Thyroid gland (tissue), 4 donors: ENCODE data around the gene NBEAL2. TPM values are rescaled to one million over a fixed set of nuclear protein-coding genes. Genes with fewer than 3 reads are reported as not detected.

ENCODE experiments used
- DNase-seq, 2 donors: peaks; one replicate each; pipeline ENCODE4 v3.0.0-alpha.2; 2019
- H3K27ac ChIP-seq, 3 donors: fragments of 200-600 bp; sonication (generic); 1 replicate in 2 of 3; 2 replicates in 1 of 3; pipeline ENCODE4 v1.5.1; 2016 to 2019; ENCODE audit warnings: mild to moderate bottlenecking in 1 of 3, moderate library complexity in 1 of 3
- H3K27me3 ChIP-seq: fragments of 200-600 bp; sonication (generic); one replicate; pipeline ENCODE4 v1.5.1; 2019
- H3K36me3 ChIP-seq, 2 donors: fragments of 200-600 bp; sonication (generic); one replicate each; pipeline ENCODE4 v1.5.1; 2016 to 2019
- H3K4me1 ChIP-seq, 2 donors: fragments of 200-600 bp; sonication (generic); one replicate each; pipeline ENCODE4 v1.5.1; 2017 to 2019
- H3K4me3 ChIP-seq, 3 donors: fragments of 200-600 bp; sonication (generic); replicated peaks in 1 of 3; 1 replicate in 2 of 3; 2 replicates in 1 of 3; pipeline ENCODE4 v1.5.1; 2016; ENCODE audit warnings: mild to moderate bottlenecking in 1 of 3
- H3K9me3 ChIP-seq: fragments of 200-600 bp; sonication (generic); one replicate; pipeline ENCODE4 v1.5.1; 2017
- POLR2A ChIP-seq, 2 donors: fragments of 450-650 bp; IDR thresholded peaks; one replicate each; pipeline ENCODE4 v1.6.1; 2017; ENCODE audit warnings: antibody characterized with exemption in 2 of 2, mild to moderate bottlenecking in 2 of 2, moderate library complexity in 1 of 2
- WGBS, 2 donors: methylation state at CpG; one replicate each; pipeline ENCODE4 v1.1.5; 2017; 5-methylcytosine and 5-hydroxymethylcytosine counted together
- intact Hi-C: fragments of 100-400 bp; cut with DNase I; formaldehyde crosslinking; loops from one replicate; pipeline ENCODE4 v1.15.1; 2023
- total RNA-seq, 4 donors: library from RNA; depleted of rRNA; stranded (reverse); fragments of >200 nt; gene quantifications; one replicate each; pipeline ENCODE4 v1.2.3, GENCODE V29; 2016
- TF ChIP-seq, protein P1 (sequence below), 6 experiments: fragments of 200-600 bp in 3 of 6; fragments of 450-650 bp in 3 of 6; sonication (generic) in 3 of 6; IDR thresholded peaks; one replicate each; pipeline ENCODE4 v1.5.1; 2016 to 2019; ENCODE audit warnings: antibody characterized with exemption in 6 of 6, mild to moderate bottlenecking in 2 of 6, inconsistent platforms in 1 of 6, moderate library complexity in 1 of 6

Gene NBEAL2
- total RNA-seq, 4 donors from 2014 or later = 19.4 to 38.6 (median 27.5) TPM

GRCh38 chr3:47007001-47007400 is 27.5 kb downstream of the NBEAL2 start:
- H3K27me3 ChIP-seq = no peaks in the 10 kb centered on the region
- intact Hi-C loops = no loop called here
- peaks cover 10% of the 10 kb centered on the region in 2 donors for H3K4me1 ChIP-seq
- no peak overlapping the region for H3K4me3 ChIP-seq
- DNase-seq = no peak
- H3K36me3 ChIP-seq = peaks cover 6% of the 10 kb centered on the region in 2 donors
- no peak overlapping the region for H3K27ac ChIP-seq
- no peaks in the 10 kb centered on the region for H3K9me3 ChIP-seq
- TF ChIP-seq, protein P1, sequence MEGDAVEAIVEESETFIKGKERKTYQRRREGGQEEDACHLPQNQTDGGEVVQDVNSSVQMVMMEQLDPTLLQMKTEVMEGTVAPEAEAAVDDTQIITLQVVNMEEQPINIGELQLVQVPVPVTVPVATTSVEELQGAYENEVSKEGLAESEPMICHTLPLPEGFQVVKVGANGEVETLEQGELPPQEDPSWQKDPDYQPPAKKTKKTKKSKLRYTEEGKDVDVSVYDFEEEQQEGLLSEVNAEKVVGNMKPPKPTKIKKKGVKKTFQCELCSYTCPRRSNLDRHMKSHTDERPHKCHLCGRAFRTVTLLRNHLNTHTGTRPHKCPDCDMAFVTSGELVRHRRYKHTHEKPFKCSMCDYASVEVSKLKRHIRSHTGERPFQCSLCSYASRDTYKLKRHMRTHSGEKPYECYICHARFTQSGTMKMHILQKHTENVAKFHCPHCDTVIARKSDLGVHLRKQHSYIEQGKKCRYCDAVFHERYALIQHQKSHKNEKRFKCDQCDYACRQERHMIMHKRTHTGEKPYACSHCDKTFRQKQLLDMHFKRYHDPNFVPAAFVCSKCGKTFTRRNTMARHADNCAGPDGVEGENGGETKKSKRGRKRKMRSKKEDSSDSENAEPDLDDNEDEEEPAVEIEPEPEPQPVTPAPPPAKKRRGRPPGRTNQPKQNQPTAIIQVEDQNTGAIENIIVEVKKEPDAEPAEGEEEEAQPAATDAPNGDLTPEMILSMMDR (IDR thresholded peaks at IDR 0.05) = no peak
- no peak for TF ChIP-seq POLR2A (IDR thresholded peaks at IDR 0.05)
- 96 to 100% methylated on average over 1 to 3 of the region's 3 CpGs for WGBS, 2 donors

- intact Hi-C loops = no loop called here
- H3K4me1 ChIP-seq = peaks cover 10% of the 10 kb centered on the region in 2 donors
- no peak for DNase-seq
- H3K4me3 ChIP-seq = no peak overlapping the region
- no peak for TF ChIP-seq POLR2A (IDR thresholded peaks at IDR 0.05)
- TF ChIP-seq, protein P1 (IDR thresholded peaks at IDR 0.05) = no peak
- 91 to 95% methylated on average over 9 to 12 of the region's 16 CpGs for WGBS, 2 donors
- no peaks in the 10 kb centered on the region for H3K9me3 ChIP-seq
- no peak overlapping the region for H3K27ac ChIP-seq
- no peaks in the 10 kb centered on the region for H3K27me3 ChIP-seq
- peaks cover under 1 to 6% of the 10 kb centered on the region in 2 donors for H3K36me3 ChIP-seq
Observed at GRCh38 chr3:47007482-47008233, 28.2 kb downstream of the NBEAL2 start.

- DNase-seq = no peak
- TF ChIP-seq POLR2A (IDR thresholded peaks at IDR 0.05) = no peak
- TF ChIP-seq, protein P1 (IDR thresholded peaks at IDR 0.05) = no peak
- H3K27ac ChIP-seq = no peak overlapping the region
- peaks cover 0 to 1% of the 10 kb centered on the region in 2 donors for H3K36me3 ChIP-seq
- H3K9me3 ChIP-seq = no peaks in the 10 kb centered on the region
- intact Hi-C loops = no loop called here
- WGBS, 2 donors = 97 to 100% methylated on average over 11 to 13 of the region's 13 CpGs
- no peak overlapping the region for H3K4me3 ChIP-seq
- no peaks in the 10 kb centered on the region for H3K27me3 ChIP-seq
- peaks cover 10% of the 10 kb centered on the region in 2 donors for H3K4me1 ChIP-seq
Observed at GRCh38 chr3:47008234-47008796, 28.8 kb downstream of the NBEAL2 start.

DNA sequence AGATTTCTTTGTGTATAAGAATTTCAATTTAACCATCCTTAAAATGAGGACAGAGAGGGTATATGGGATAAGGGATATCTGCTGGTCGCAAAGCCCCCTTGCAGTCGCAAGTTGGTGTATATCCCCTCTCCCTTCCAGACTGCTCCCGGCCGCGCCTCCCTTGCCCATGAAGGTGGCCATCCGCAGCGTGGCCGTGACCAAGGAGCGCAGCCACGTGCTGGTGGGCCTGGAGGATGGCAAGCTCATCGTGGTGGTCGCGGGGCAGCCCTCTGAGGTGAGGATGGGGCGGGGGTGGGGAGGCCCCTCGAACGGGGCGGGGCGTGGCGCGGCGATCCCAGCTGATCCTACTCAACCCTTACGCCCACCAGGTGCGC is 29.4 kb downstream of the NBEAL2 start:
- no peaks in the 10 kb centered on the region for H3K9me3 ChIP-seq
- peak overlapping the region in 1 of 3 donors; percentile 42 for H3K4me3 ChIP-seq
- peaks cover 10% of the 10 kb centered on the region in 2 donors for H3K4me1 ChIP-seq
- H3K27ac ChIP-seq = peak overlapping the region in 1 of 3 donors; percentile 41
- no peak for DNase-seq
- no peaks in the 10 kb centered on the region for H3K27me3 ChIP-seq
- intact Hi-C loops = no loop called here
- WGBS, 2 donors = 60 to 76% methylated on average over 8 to 9 of the region's 23 CpGs
- TF ChIP-seq, protein P1 (IDR thresholded peaks at IDR 0.05) = peak in 1 of 6 experiments; percentile 1
- TF ChIP-seq POLR2A (IDR thresholded peaks at IDR 0.05) = no peak
- H3K36me3 ChIP-seq = no peaks in the 10 kb centered on the region
